ENCODE results near the gene ZSCAN21.

DNA sequence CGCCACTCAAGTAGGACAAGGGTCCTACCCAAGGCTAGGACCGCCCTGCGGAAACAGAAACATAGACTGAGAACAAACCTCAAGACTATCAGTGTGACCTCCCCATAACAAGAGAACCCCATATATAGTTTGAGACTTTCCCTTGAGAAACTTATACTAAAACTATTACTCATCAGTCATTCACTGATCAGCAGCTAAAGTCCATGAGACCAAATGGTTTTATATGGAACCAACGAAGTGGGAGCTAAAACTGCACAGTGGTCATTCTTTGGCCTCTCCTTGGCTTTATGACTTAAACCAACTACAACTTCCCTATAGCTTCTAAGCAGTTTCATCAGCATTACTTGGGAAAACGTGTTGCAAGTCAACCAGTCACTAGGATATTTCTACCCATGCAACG lies 13.7 kb upstream of the ZSCAN21 start:
- TF ChIP-seq, protein P1, sequence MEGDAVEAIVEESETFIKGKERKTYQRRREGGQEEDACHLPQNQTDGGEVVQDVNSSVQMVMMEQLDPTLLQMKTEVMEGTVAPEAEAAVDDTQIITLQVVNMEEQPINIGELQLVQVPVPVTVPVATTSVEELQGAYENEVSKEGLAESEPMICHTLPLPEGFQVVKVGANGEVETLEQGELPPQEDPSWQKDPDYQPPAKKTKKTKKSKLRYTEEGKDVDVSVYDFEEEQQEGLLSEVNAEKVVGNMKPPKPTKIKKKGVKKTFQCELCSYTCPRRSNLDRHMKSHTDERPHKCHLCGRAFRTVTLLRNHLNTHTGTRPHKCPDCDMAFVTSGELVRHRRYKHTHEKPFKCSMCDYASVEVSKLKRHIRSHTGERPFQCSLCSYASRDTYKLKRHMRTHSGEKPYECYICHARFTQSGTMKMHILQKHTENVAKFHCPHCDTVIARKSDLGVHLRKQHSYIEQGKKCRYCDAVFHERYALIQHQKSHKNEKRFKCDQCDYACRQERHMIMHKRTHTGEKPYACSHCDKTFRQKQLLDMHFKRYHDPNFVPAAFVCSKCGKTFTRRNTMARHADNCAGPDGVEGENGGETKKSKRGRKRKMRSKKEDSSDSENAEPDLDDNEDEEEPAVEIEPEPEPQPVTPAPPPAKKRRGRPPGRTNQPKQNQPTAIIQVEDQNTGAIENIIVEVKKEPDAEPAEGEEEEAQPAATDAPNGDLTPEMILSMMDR (IDR thresholded peaks at IDR 0.05 in 2 of 3, conservative IDR thresholded peaks at IDR 0.05 in 1 of 3; ENCODE audit: control insufficient read depth in 2 of 3, extremely low read depth in 1 of 3, insufficient read depth in 1 of 3, low read depth in 3 of 3, low read length in 3 of 3), result no peak
- TF ChIP-seq ZNF274 (IDR thresholded peaks at IDR 0.05; ENCODE audit: insufficient read depth, insufficient read length), result no peak
- no peak for TF ChIP-seq CBX3 (IDR thresholded peaks at IDR 0.05; ENCODE audit: borderline replicate concordance, low read depth)
- no peak for TF ChIP-seq CHD1 (IDR thresholded peaks at IDR 0.05; ENCODE audit: low read depth, low read length)
- no peak for TF ChIP-seq POLR2A (IDR thresholded peaks at IDR 0.05; ENCODE audit: low read depth, low read length)

Data from GM12878 (cell line).